ENCODE data around the gene CLPTM1L. TPM values are rescaled to one million over a fixed set of nuclear protein-coding genes. Genes with fewer than 3 reads are reported as not detected.
"Not testable (repeated sequence)": the region's sequence is repeated elsewhere in the genome, so short reads cannot be mapped to it uniquely, and the experiment has no call there.

The CLPTM1L gene
- polyA plus RNA-seq, 4 donors, result 116 to 141 (median 125) TPM

- no peak for DNase-seq (ENCODE audit: low read depth in 4 of 4, low spot score in 3 of 4)
Measured at GRCh38 chr5:1362242-1363015, 17.5 kb upstream of the CLPTM1L start.

- no peak for DNase-seq (ENCODE audit: low read depth in 4 of 4, low spot score in 3 of 4)
Measured at GRCh38 chr5:1360861-1361260, 16.0 kb upstream of the CLPTM1L start.

- DNase-seq (ENCODE audit: low read depth in 4 of 4, low spot score in 3 of 4), result not testable (repeated sequence)
Measured at GRCh38 chr5:1360367-1360766, 15.5 kb upstream of the CLPTM1L start.

GRCh38 chr5:1359713-1360112 is 14.8 kb upstream of the CLPTM1L start:
- DNase-seq (ENCODE audit: low read depth in 4 of 4, low spot score in 3 of 4), result no peak

- no peak for DNase-seq (ENCODE audit: low read depth in 4 of 4, low spot score in 3 of 4)
Measured at GRCh38 chr5:1359031-1359645, 14.2 kb upstream of the CLPTM1L start.

GRCh38 chr5:1358726-1359025 is 13.8 kb upstream of the CLPTM1L start:
- DNase-seq (ENCODE audit: low read depth in 4 of 4, low spot score in 3 of 4), result no peak

- no peak for DNase-seq (ENCODE audit: low read depth in 4 of 4, low spot score in 3 of 4)
Measured at GRCh38 chr5:1357946-1358725, 13.2 kb upstream of the CLPTM1L start.

GRCh38 chr5:1356873-1357787 is 12.2 kb upstream of the CLPTM1L start:
- no peak for DNase-seq (ENCODE audit: low read depth in 4 of 4, low spot score in 3 of 4)

GRCh38 chr5:1354576-1354975 is 9.7 kb upstream of the CLPTM1L start:
- DNase-seq (ENCODE audit: low read depth in 4 of 4, low spot score in 3 of 4), result no peak

- DNase-seq (ENCODE audit: low read depth in 4 of 4, low spot score in 3 of 4), result no peak
Measured at GRCh38 chr5:1352231-1353219, 7.6 kb upstream of the CLPTM1L start.

GRCh38 chr5:1351156-1351555 is 6.3 kb upstream of the CLPTM1L start:
- DNase-seq (ENCODE audit: low read depth in 4 of 4, low spot score in 3 of 4), result no peak

- DNase-seq (ENCODE audit: low read depth in 4 of 4, low spot score in 3 of 4), result no peak
Measured at GRCh38 chr5:1349246-1349645, 4.3 kb upstream of the CLPTM1L start.

- no peak for DNase-seq (ENCODE audit: low read depth in 4 of 4, low spot score in 3 of 4)
Measured at GRCh38 chr5:1348986-1349245, 4.0 kb upstream of the CLPTM1L start.

- no peak for DNase-seq (ENCODE audit: low read depth in 4 of 4, low spot score in 3 of 4)
Measured at GRCh38 chr5:1347571-1347970, 2.7 kb upstream of the CLPTM1L start.

- no peak for DNase-seq (ENCODE audit: low read depth in 4 of 4, low spot score in 3 of 4)
Measured at GRCh38 chr5:1346627-1347440, 1.9 kb upstream of the CLPTM1L start.

GRCh38 chr5:1345876-1346626 is 1.2 kb upstream of the CLPTM1L start:
- DNase-seq (ENCODE audit: low read depth in 4 of 4, low spot score in 3 of 4), result no peak

- no peak for DNase-seq (ENCODE audit: low read depth in 4 of 4, low spot score in 3 of 4)
Measured at GRCh38 chr5:1343931-1344901, 683 bp downstream of the CLPTM1L start.
